ENCODE measurements around the gene LHX1. TPM values are rescaled to one million over a fixed set of nuclear protein-coding genes. Genes with fewer than 3 reads are reported as not detected.

LHX1 gene
- polyA plus RNA-seq, 3 donors: not detected

GRCh38 chr17:36951084-36951789 lies 14.0 kb downstream of the LHX1 start:
- Histone ChIP-seq H3K4me1 (ENCODE audit: control insufficient read depth in 1 of 2, insufficient read depth in 2 of 2, low read length in 2 of 2) (peaks cover 17 to 24% of the 10 kb centered on the region in 2 donors), H3K9me3 (replicated peaks in 1 of 2; ENCODE audit: control insufficient read depth in 1 of 2, insufficient read depth in 1 of 2, low read length in 2 of 2) (peaks cover 0 to 9% of the 10 kb centered on the region in 2 donors), H2AFZ (ENCODE audit: insufficient read depth, low read depth, low read length, poor library complexity, severe bottlenecking) (no peak overlapping the region), H3K4me3 (replicated peaks in 1 of 3; ENCODE audit: low read depth in 2 of 3, low read length in 3 of 3) (no peak overlapping the region), H3K27ac (ENCODE audit: low read depth in 1 of 2, low read length in 2 of 2) (no peak overlapping the region), H3K36me3 (replicated peaks in 1 of 2; ENCODE audit: control insufficient read depth in 1 of 2, insufficient read depth in 2 of 2, low read length in 2 of 2) (peaks cover 48 to 60% of the 10 kb centered on the region in 2 donors), H4K20me1 (ENCODE audit: insufficient read depth, low read length) (peaks cover 53% of the 10 kb centered on the region), H3K9ac (ENCODE audit: insufficient read depth, low read length, poor library complexity, severe bottlenecking) (no peak overlapping the region), H3K4me2 (replicated peaks; ENCODE audit: extremely low read depth, low read length, poor library complexity, severe bottlenecking) (no peak overlapping the region), H3K27me3 (ENCODE audit: control insufficient read depth in 2 of 2, insufficient read depth in 2 of 2, low read length in 2 of 2) (peaks cover 18 to 19% of the 10 kb centered on the region in 2 donors), H3K79me2 (ENCODE audit: insufficient read depth, low read length) (peaks cover 43% of the 10 kb centered on the region)
- H3K27me3 Mint-ChIP-seq (ENCODE audit: low read depth in 3 of 3): peaks cover 15 to 19% (median 16%) of the 10 kb centered on the region in 3 donors
- TF ChIP-seq CTCF (IDR thresholded peaks at IDR 0.05): no peak
- WGBS (ENCODE audit: insufficient coverage): no CpG with 5 or more reads among the region's 5 CpGs
- no peak overlapping the region for H3K27ac Mint-ChIP-seq
- no peak for DNase-seq
- H3K9me3 Mint-ChIP-seq: peaks cover 0 to 20% (median 1%) of the 10 kb centered on the region in 7 donors
- intact Hi-C loops (cut with micrococcal nuclease): loop anchor here in 1 of 2 donors (10.0 kb wide), 1 partner anchor 406 kb away; the partner anchor contains the start of gene GGNBP2
- peaks cover 56 to 63% of the 10 kb centered on the region in 2 donors for H3K36me3 Mint-ChIP-seq
- peaks cover 41% of the 10 kb centered on the region for H3K4me1 Mint-ChIP-seq
- H3K4me3 Mint-ChIP-seq: no peak overlapping the region

GRCh38 chr17:36971508-36971907 lies 34.2 kb downstream of the LHX1 start:
- Histone ChIP-seq H3K36me3 (replicated peaks in 1 of 2; ENCODE audit: control insufficient read depth in 1 of 2, insufficient read depth in 2 of 2, low read length in 2 of 2) (peaks cover 34 to 70% of the 10 kb centered on the region in 2 donors), H3K27me3 (ENCODE audit: control insufficient read depth in 2 of 2, insufficient read depth in 2 of 2, low read length in 2 of 2) (no peaks in the 10 kb centered on the region), H3K4me3 (replicated peaks in 1 of 3; ENCODE audit: low read depth in 2 of 3, low read length in 3 of 3) (no peak overlapping the region), H3K9ac (ENCODE audit: insufficient read depth, low read length, poor library complexity, severe bottlenecking) (no peak overlapping the region), H3K4me2 (replicated peaks; ENCODE audit: extremely low read depth, low read length, poor library complexity, severe bottlenecking) (no peak overlapping the region), H3K27ac (ENCODE audit: low read depth in 1 of 2, low read length in 2 of 2) (no peak overlapping the region), H3K79me2 (ENCODE audit: insufficient read depth, low read length) (peaks cover 38% of the 10 kb centered on the region), H2AFZ (ENCODE audit: insufficient read depth, low read depth, low read length, poor library complexity, severe bottlenecking) (no peak overlapping the region), H3K4me1 (ENCODE audit: control insufficient read depth in 1 of 2, insufficient read depth in 2 of 2, low read length in 2 of 2) (no peaks in the 10 kb centered on the region), H3K9me3 (replicated peaks in 1 of 2; ENCODE audit: control insufficient read depth in 1 of 2, insufficient read depth in 1 of 2, low read length in 2 of 2) (no peaks in the 10 kb centered on the region), H4K20me1 (ENCODE audit: insufficient read depth, low read length) (peaks cover 88% of the 10 kb centered on the region)
- H3K4me3 Mint-ChIP-seq: no peak overlapping the region
- no peaks in the 10 kb centered on the region for H3K9me3 Mint-ChIP-seq
- TF ChIP-seq CTCF (IDR thresholded peaks at IDR 0.05): no peak
- intact Hi-C loops (cut with micrococcal nuclease): no loop called here
- H3K4me1 Mint-ChIP-seq: peaks cover 7% of the 10 kb centered on the region
- H3K27me3 Mint-ChIP-seq (ENCODE audit: low read depth in 3 of 3): no peaks in the 10 kb centered on the region
- DNase-seq: no peak
- no peak overlapping the region for H3K27ac Mint-ChIP-seq
- H3K36me3 Mint-ChIP-seq: peaks cover 66 to 71% of the 10 kb centered on the region in 2 donors
- WGBS (ENCODE audit: insufficient coverage): no CpG with 5 or more reads among the region's 4 CpGs
